Activated naive CD8-positive, alpha-beta T cell treated with anti-CD3 and anti-CD28 coated beads for 36 hours (primary cell): Measurements from ENCODE around the gene SYNE1. TPM values are rescaled to one million over a fixed set of nuclear protein-coding genes. Genes with fewer than 3 reads are reported as not detected.

Experiments
- total RNA-seq, 2 experiments: library from RNA; stranded (reverse); gene quantifications; one replicate each; pipeline ENCODE4 v1.2.3, GENCODE V29; 2021

SYNE1 gene
- total RNA-seq, 2 experiments from 2014 or later = 21.9 to 26.7 TPM

Other genes starting within 250 kb of the SYNE1 start
- gene MYCT1, start 60.5 kb upstream of the SYNE1 start, total RNA-seq = not detected
- gene VIP, start 113.4 kb upstream of the SYNE1 start, total RNA-seq = not detected